Measurements from ENCODE around the gene ARHGEF10L. TPM values are rescaled to one million over a fixed set of nuclear protein-coding genes. Genes with fewer than 3 reads are reported as not detected.

The ARHGEF10L gene
- total RNA-seq, 2 experiments from 2014 or later = not detected

- Mint-ChIP-seq H3K27me3 (no peaks in the 10 kb centered on the region), H3K36me3 (ENCODE audit: low read depth) (no peaks in the 10 kb centered on the region), H3K9me3 (ENCODE audit: low read depth) (no peaks in the 10 kb centered on the region), H3K4me3 (no peak overlapping the region), H3K27ac (no peak overlapping the region), H3K4me1 (no peaks in the 10 kb centered on the region)
- intact Hi-C loops (cut with DNase I, micrococcal nuclease) = no loop called here
- no peak for DNase-seq
- CTCF ChIA-PET = no interaction called here
- POLR2A ChIA-PET = no interaction called here
- ATAC-seq = no peak
Measured at GRCh38 chr1:17648457-17649145, 109.1 kb downstream of the ARHGEF10L start.

- Mint-ChIP-seq H3K4me3 (no peak overlapping the region), H3K27me3 (no peaks in the 10 kb centered on the region), H3K27ac (no peak overlapping the region), H3K36me3 (ENCODE audit: low read depth) (no peaks in the 10 kb centered on the region), H3K4me1 (no peaks in the 10 kb centered on the region), H3K9me3 (ENCODE audit: low read depth) (no peaks in the 10 kb centered on the region)
- intact Hi-C loops (cut with DNase I, micrococcal nuclease) = loop anchor here in 1 of 2 experiments (10.0 kb wide), 1 partner anchor 565 kb away; no protein-coding TSS in a partner anchor
- ChIA-PET POLR2A (no interaction called here), CTCF (no interaction called here)
- DNase-seq (no peak), ATAC-seq (no peak)
Measured at GRCh38 chr1:17649371-17650106, 110.0 kb downstream of the ARHGEF10L start.

GRCh38 chr1:17653276-17653675 is 113.8 kb downstream of the ARHGEF10L start:
- intact Hi-C loops (cut with DNase I, micrococcal nuclease) = loop anchor here in 1 of 2 experiments (10.0 kb wide), 1 partner anchor 562 kb away; no protein-coding TSS in a partner anchor
- Mint-ChIP-seq H3K36me3 (ENCODE audit: low read depth) (no peaks in the 10 kb centered on the region), H3K27ac (no peak overlapping the region), H3K4me1 (no peaks in the 10 kb centered on the region), H3K9me3 (ENCODE audit: low read depth) (no peaks in the 10 kb centered on the region), H3K4me3 (no peak overlapping the region), H3K27me3 (peaks cover 2% of the 10 kb centered on the region)
- POLR2A ChIA-PET = no interaction called here
- no peak for DNase-seq
- CTCF ChIA-PET = interaction anchor here (0.7 to 1.8 kb wide), 4 partner anchors 8 to 60 kb away, joined by 3 to 7 read pairs (median 4); no protein-coding TSS in a partner anchor
- ATAC-seq = no peak

GRCh38 chr1:17653728-17654351 is 114.3 kb downstream of the ARHGEF10L start:
- H3K9me3 Mint-ChIP-seq (ENCODE audit: low read depth) = no peaks in the 10 kb centered on the region
- H3K36me3 Mint-ChIP-seq (ENCODE audit: low read depth) = no peaks in the 10 kb centered on the region
- intact Hi-C loops (cut with DNase I, micrococcal nuclease) = loop anchor here in 1 of 2 experiments (10.0 kb wide), 1 partner anchor 561 kb away; no protein-coding TSS in a partner anchor
- H3K4me3 Mint-ChIP-seq = no peak overlapping the region
- H3K27me3 Mint-ChIP-seq = peaks cover 2% of the 10 kb centered on the region
- ChIA-PET POLR2A (no interaction called here), CTCF (interaction anchor here (0.6 to 0.7 kb wide), 3 partner anchors 9 to 24 kb away, joined by 3 read pairs; no protein-coding TSS in a partner anchor)
- DNase-seq (peak; percentile 56), ATAC-seq (no peak)
- no peak overlapping the region for H3K27ac Mint-ChIP-seq
- no peaks in the 10 kb centered on the region for H3K4me1 Mint-ChIP-seq

GRCh38 chr1:17654519-17654918 is 115.0 kb downstream of the ARHGEF10L start:
- no peak overlapping the region for H3K27ac Mint-ChIP-seq
- no peaks in the 10 kb centered on the region for H3K4me1 Mint-ChIP-seq
- H3K9me3 Mint-ChIP-seq (ENCODE audit: low read depth) = no peaks in the 10 kb centered on the region
- CTCF ChIA-PET = interaction anchor here (0.6 kb wide), 1 partner anchor 24 kb away, joined by 3 read pairs; no protein-coding TSS in a partner anchor
- peaks cover 2% of the 10 kb centered on the region for H3K27me3 Mint-ChIP-seq
- POLR2A ChIA-PET = no interaction called here
- no peak for DNase-seq
- H3K36me3 Mint-ChIP-seq (ENCODE audit: low read depth) = no peaks in the 10 kb centered on the region
- no peak overlapping the region for H3K4me3 Mint-ChIP-seq
- intact Hi-C loops (cut with DNase I, micrococcal nuclease) = loop anchor here in 1 of 2 experiments (10.0 kb wide), 1 partner anchor 560 kb away; no protein-coding TSS in a partner anchor
- no peak for ATAC-seq

GRCh38 chr1:17655169-17655568 is 115.7 kb downstream of the ARHGEF10L start:
- H3K27me3 Mint-ChIP-seq = peaks cover 2% of the 10 kb centered on the region
- H3K4me1 Mint-ChIP-seq = no peaks in the 10 kb centered on the region
- H3K9me3 Mint-ChIP-seq (ENCODE audit: low read depth) = no peaks in the 10 kb centered on the region
- DNase-seq = no peak
- CTCF ChIA-PET = interaction anchor here (0.6 kb wide), 1 partner anchor 1330 kb away, joined by 3 read pairs; no protein-coding TSS in a partner anchor
- H3K4me3 Mint-ChIP-seq = no peak overlapping the region
- ATAC-seq = no peak
- H3K36me3 Mint-ChIP-seq (ENCODE audit: low read depth) = no peaks in the 10 kb centered on the region
- H3K27ac Mint-ChIP-seq = no peak overlapping the region
- intact Hi-C loops (cut with DNase I, micrococcal nuclease) = loop anchor here in 1 of 2 experiments (10.0 kb wide), 1 partner anchor 560 kb away; no protein-coding TSS in a partner anchor
- POLR2A ChIA-PET = no interaction called here

GRCh38 chr1:17655922-17656321 is 116.4 kb downstream of the ARHGEF10L start:
- Mint-ChIP-seq H3K9me3 (ENCODE audit: low read depth) (no peaks in the 10 kb centered on the region), H3K4me1 (no peaks in the 10 kb centered on the region), H3K4me3 (no peak overlapping the region), H3K27me3 (peaks cover 2% of the 10 kb centered on the region), H3K36me3 (ENCODE audit: low read depth) (no peaks in the 10 kb centered on the region), H3K27ac (no peak overlapping the region)
- POLR2A ChIA-PET = no interaction called here
- ATAC-seq (no peak), DNase-seq (no peak)
- intact Hi-C loops (cut with DNase I, micrococcal nuclease) = loop anchor here in 1 of 2 experiments (10.0 kb wide), 1 partner anchor 559 kb away; no protein-coding TSS in a partner anchor
- CTCF ChIA-PET = interaction anchor here (0.9 kb wide), 1 partner anchor 441 kb away, joined by 3 read pairs; no protein-coding TSS in a partner anchor

GRCh38 chr1:17657436-17657835 is 117.9 kb downstream of the ARHGEF10L start:
- DNase-seq = no peak
- ChIA-PET CTCF (no interaction called here), POLR2A (no interaction called here)
- no peaks in the 10 kb centered on the region for H3K4me1 Mint-ChIP-seq
- peaks cover 2% of the 10 kb centered on the region for H3K27me3 Mint-ChIP-seq
- no peaks in the 10 kb centered on the region for H3K36me3 Mint-ChIP-seq (ENCODE audit: low read depth)
- intact Hi-C loops (cut with DNase I, micrococcal nuclease) = loop anchor here in 1 of 2 experiments (10.0 kb wide), 1 partner anchor 557 kb away; no protein-coding TSS in a partner anchor
- H3K27ac Mint-ChIP-seq = no peak overlapping the region
- no peaks in the 10 kb centered on the region for H3K9me3 Mint-ChIP-seq (ENCODE audit: low read depth)
- no peak for ATAC-seq
- no peak overlapping the region for H3K4me3 Mint-ChIP-seq

- CTCF ChIA-PET = interaction anchor here (0.6 kb wide), 1 partner anchor 863 kb away, joined by 3 read pairs; no protein-coding TSS in a partner anchor
- Mint-ChIP-seq H3K36me3 (ENCODE audit: low read depth) (no peaks in the 10 kb centered on the region), H3K9me3 (ENCODE audit: low read depth) (no peaks in the 10 kb centered on the region), H3K27me3 (peaks cover 2% of the 10 kb centered on the region), H3K4me1 (no peaks in the 10 kb centered on the region), H3K27ac (no peak overlapping the region), H3K4me3 (no peak overlapping the region)
- POLR2A ChIA-PET = no interaction called here
- intact Hi-C loops (cut with DNase I, micrococcal nuclease) = loop anchor here in 1 of 2 experiments (10.0 kb wide), 1 partner anchor 556 kb away; no protein-coding TSS in a partner anchor
- DNase-seq = no peak
- no peak for ATAC-seq
Measured at GRCh38 chr1:17658837-17659236, 119.3 kb downstream of the ARHGEF10L start.

GRCh38 chr1:17661546-17662157 is 122.2 kb downstream of the ARHGEF10L start:
- POLR2A ChIA-PET = no interaction called here

More at GRCh38 chr1:17661546-17662157, 122.2 kb downstream of the ARHGEF10L start:
- Mint-ChIP-seq H3K9me3 (ENCODE audit: low read depth) (no peaks in the 10 kb centered on the region), H3K36me3 (ENCODE audit: low read depth) (no peaks in the 10 kb centered on the region), H3K4me1 (no peaks in the 10 kb centered on the region), H3K27ac (no peak overlapping the region), H3K27me3 (no peaks in the 10 kb centered on the region), H3K4me3 (no peak overlapping the region)
- intact Hi-C loops (cut with DNase I, micrococcal nuclease) = loop anchor here (1.0 to 10.0 kb wide), 8 partner anchors 165 to 919 kb away; no protein-coding TSS in a partner anchor
- CTCF ChIA-PET = interaction anchor here (0.5 to 1.8 kb wide), 18 partner anchors 9 to 919 kb away, joined by 3 to 7 read pairs (median 3); no protein-coding TSS in a partner anchor
- DNase-seq = peak; percentile 82
- no peak for ATAC-seq
